ENCODE results near the gene IL18RAP.

The IL18RAP gene

GRCh38 chr2:102386004-102386403 lies 37.0 kb upstream of the IL18RAP start:
- Histone ChIP-seq H3K27ac (no peak overlapping the region), H4K20me1 (ENCODE audit: insufficient read depth) (no peaks in the 10 kb centered on the region), H3K27me3 (ENCODE audit: insufficient read depth, low read depth) (no peaks in the 10 kb centered on the region), H3K36me3 (ENCODE audit: insufficient read depth) (no peaks in the 10 kb centered on the region), H3K79me2 (ENCODE audit: insufficient read depth, low read depth) (no peaks in the 10 kb centered on the region), H3K4me2 (no peak overlapping the region), H3K9ac (no peak overlapping the region), H3K4me1 (ENCODE audit: low read depth, poor library complexity, severe bottlenecking) (no peaks in the 10 kb centered on the region), H2AFZ (ENCODE audit: low read depth) (no peak overlapping the region), H3K4me3 (IDR thresholded peaks at IDR 0.05; ENCODE audit: insufficient read depth, low read depth, low read length) (no peak overlapping the region)
- no peak for TF ChIP-seq CTCF (conservative IDR thresholded peaks at IDR 0.05; ENCODE audit: low read depth, low read length)

- Histone ChIP-seq H3K27me3 (ENCODE audit: insufficient read depth, low read depth) (no peaks in the 10 kb centered on the region), H3K9ac (no peak overlapping the region), H4K20me1 (ENCODE audit: insufficient read depth) (no peaks in the 10 kb centered on the region), H2AFZ (ENCODE audit: low read depth) (no peak overlapping the region), H3K79me2 (ENCODE audit: insufficient read depth, low read depth) (no peaks in the 10 kb centered on the region), H3K4me1 (ENCODE audit: low read depth, poor library complexity, severe bottlenecking) (no peaks in the 10 kb centered on the region), H3K4me2 (no peak overlapping the region), H3K4me3 (IDR thresholded peaks at IDR 0.05; ENCODE audit: insufficient read depth, low read depth, low read length) (no peak overlapping the region), H3K27ac (no peak overlapping the region), H3K36me3 (ENCODE audit: insufficient read depth) (no peaks in the 10 kb centered on the region)
- no peak for TF ChIP-seq CTCF (conservative IDR thresholded peaks at IDR 0.05; ENCODE audit: low read depth, low read length)
Measured at GRCh38 chr2:102386867-102387541, 36.0 kb upstream of the IL18RAP start.

GRCh38 chr2:102387763-102388546 lies 35.0 kb upstream of the IL18RAP start:
- H3K79me2 ChIP-seq (ENCODE audit: insufficient read depth, low read depth): no peaks in the 10 kb centered on the region
- H3K4me3 ChIP-seq (IDR thresholded peaks at IDR 0.05; ENCODE audit: insufficient read depth, low read depth, low read length): no peak overlapping the region
- no peak overlapping the region for H2AFZ ChIP-seq (ENCODE audit: low read depth)
- H3K4me2 ChIP-seq: no peak overlapping the region
- H3K27ac ChIP-seq: no peak overlapping the region
- TF ChIP-seq CTCF (conservative IDR thresholded peaks at IDR 0.05; ENCODE audit: low read depth, low read length): no peak
- no peaks in the 10 kb centered on the region for H3K36me3 ChIP-seq (ENCODE audit: insufficient read depth)
- H3K4me1 ChIP-seq (ENCODE audit: low read depth, poor library complexity, severe bottlenecking): no peaks in the 10 kb centered on the region
- H3K27me3 ChIP-seq (ENCODE audit: insufficient read depth, low read depth): no peaks in the 10 kb centered on the region
- no peak overlapping the region for H3K9ac ChIP-seq
- H4K20me1 ChIP-seq (ENCODE audit: insufficient read depth): no peaks in the 10 kb centered on the region

GRCh38 chr2:102391565-102391964 lies 31.4 kb upstream of the IL18RAP start:
- H3K36me3 ChIP-seq (ENCODE audit: insufficient read depth): no peaks in the 10 kb centered on the region
- no peak overlapping the region for H3K4me2 ChIP-seq
- no peaks in the 10 kb centered on the region for H3K27me3 ChIP-seq (ENCODE audit: insufficient read depth, low read depth)
- H3K79me2 ChIP-seq (ENCODE audit: insufficient read depth, low read depth): no peaks in the 10 kb centered on the region
- no peak overlapping the region for H3K4me3 ChIP-seq (IDR thresholded peaks at IDR 0.05; ENCODE audit: insufficient read depth, low read depth, low read length)
- TF ChIP-seq CTCF (conservative IDR thresholded peaks at IDR 0.05; ENCODE audit: low read depth, low read length): no peak
- H2AFZ ChIP-seq (ENCODE audit: low read depth): no peak overlapping the region
- H4K20me1 ChIP-seq (ENCODE audit: insufficient read depth): no peaks in the 10 kb centered on the region
- H3K4me1 ChIP-seq (ENCODE audit: low read depth, poor library complexity, severe bottlenecking): no peaks in the 10 kb centered on the region
- H3K27ac ChIP-seq: no peak overlapping the region
- H3K9ac ChIP-seq: no peak overlapping the region

Measured in KMS-11 (cell line).